Fibroblast of lung (primary cell): ENCODE measurements around the gene GLRA2.

Experiments
- EZH2 ChIP-seq: IDR thresholded peaks from 2 replicates; pipeline ENCODE4 v1.5.1; 2012; ENCODE audit warnings: low read length, control low read depth, mild to moderate bottlenecking; ENCODE audit errors: missing control alignments
- TF ChIP-seq, protein P1 (sequence below), 2 donors: IDR thresholded peaks in 1 of 2; conservative IDR thresholded peaks in 1 of 2; 1 replicate in 1 of 2; 2 replicates in 1 of 2; pipeline ENCODE4 v1.5.1; 2011 to 2012; ENCODE audit warnings: low read length in 2 of 2, control low read depth in 1 of 2, inconsistent platforms in 1 of 2, low read depth in 1 of 2, mild to moderate bottlenecking in 1 of 2

DNA sequence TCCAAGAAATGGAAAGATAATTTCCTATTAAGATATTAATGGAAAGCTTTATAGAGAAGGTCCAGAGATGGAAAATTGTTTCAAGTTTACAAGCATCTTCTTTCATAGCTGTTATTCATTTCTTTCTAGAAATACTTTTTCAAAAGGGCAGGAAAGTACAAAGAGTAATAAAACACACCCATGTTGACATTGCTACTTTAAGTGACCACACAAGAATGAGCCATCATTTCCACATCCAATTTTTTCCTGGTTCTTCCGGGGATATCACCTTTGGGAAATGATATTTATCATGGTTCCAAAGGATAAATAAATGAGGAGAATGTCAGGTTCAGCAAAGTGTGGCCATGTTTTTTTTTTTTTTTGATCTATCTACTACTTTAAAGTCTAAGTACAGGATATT is 4.5 kb downstream of the GLRA2 start:
- TF ChIP-seq, protein P1, sequence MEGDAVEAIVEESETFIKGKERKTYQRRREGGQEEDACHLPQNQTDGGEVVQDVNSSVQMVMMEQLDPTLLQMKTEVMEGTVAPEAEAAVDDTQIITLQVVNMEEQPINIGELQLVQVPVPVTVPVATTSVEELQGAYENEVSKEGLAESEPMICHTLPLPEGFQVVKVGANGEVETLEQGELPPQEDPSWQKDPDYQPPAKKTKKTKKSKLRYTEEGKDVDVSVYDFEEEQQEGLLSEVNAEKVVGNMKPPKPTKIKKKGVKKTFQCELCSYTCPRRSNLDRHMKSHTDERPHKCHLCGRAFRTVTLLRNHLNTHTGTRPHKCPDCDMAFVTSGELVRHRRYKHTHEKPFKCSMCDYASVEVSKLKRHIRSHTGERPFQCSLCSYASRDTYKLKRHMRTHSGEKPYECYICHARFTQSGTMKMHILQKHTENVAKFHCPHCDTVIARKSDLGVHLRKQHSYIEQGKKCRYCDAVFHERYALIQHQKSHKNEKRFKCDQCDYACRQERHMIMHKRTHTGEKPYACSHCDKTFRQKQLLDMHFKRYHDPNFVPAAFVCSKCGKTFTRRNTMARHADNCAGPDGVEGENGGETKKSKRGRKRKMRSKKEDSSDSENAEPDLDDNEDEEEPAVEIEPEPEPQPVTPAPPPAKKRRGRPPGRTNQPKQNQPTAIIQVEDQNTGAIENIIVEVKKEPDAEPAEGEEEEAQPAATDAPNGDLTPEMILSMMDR (conservative IDR thresholded peaks at IDR 0.05 in 1 of 2, IDR thresholded peaks at IDR 0.05 in 1 of 2; ENCODE audit: low read depth in 1 of 2, low read length in 2 of 2), result no peak
- no peak for TF ChIP-seq EZH2
